Smooth muscle cell (in vitro differentiated cells): ENCODE measurements around the gene IRGC. TPM values are rescaled to one million over a fixed set of nuclear protein-coding genes. Genes with fewer than 3 reads are reported as not detected.
A peak's percentile ranks its signal among the peaks of the same experiment; 100 is the strongest.

ENCODE experiments used
- DNase-seq: peaks from one replicate; lab custom pipeline; 2025; ENCODE audit not compliant: unreplicated experiment; lab: John Stamatoyannopoulos, UW
- H2AFZ ChIP-seq: fragments of 200-600 bp; sonication (generic); 2 replicates; pipeline ENCODE4 v1.6.0; 2016; ENCODE audit warnings: antibody characterized with exemption, low read depth, mild to moderate bottlenecking
- H3F3A ChIP-seq: fragments of 200-600 bp; sonication (generic); 2 replicates; pipeline ENCODE4 v1.6.0; 2017; ENCODE audit warnings: antibody characterized with exemption, low read depth
- H3K27ac ChIP-seq: fragments of 200-600 bp; sonication (generic); 2 replicates; pipeline ENCODE4 v1.5.1; 2016; ENCODE audit warnings: low read depth, mild to moderate bottlenecking
- H3K27me3 ChIP-seq: fragments of 200-600 bp; sonication (generic); 2 replicates; pipeline ENCODE4 v1.6.1; 2016; ENCODE audit warnings: low read depth, mild to moderate bottlenecking
- H3K36me3 ChIP-seq: fragments of 200-600 bp; sonication (generic); 2 replicates; pipeline ENCODE4 v1.5.1; 2016; ENCODE audit warnings: low read depth
- H3K4me1 ChIP-seq: fragments of 200-600 bp; sonication (generic); 2 replicates; pipeline ENCODE4 v1.5.1; 2016; ENCODE audit warnings: low read depth
- H3K4me2 ChIP-seq: fragments of 200-600 bp; sonication (generic); 2 replicates; pipeline ENCODE4 v1.6.0; 2016; ENCODE audit warnings: mild to moderate bottlenecking
- H3K4me3 ChIP-seq: fragments of 200-600 bp; sonication (generic); 2 replicates; pipeline ENCODE4 v1.5.1; 2016; ENCODE audit warnings: mild to moderate bottlenecking
- H3K79me2 ChIP-seq: fragments of 200-600 bp; sonication (generic); 2 replicates; pipeline ENCODE4 v1.6.0; 2016; ENCODE audit warnings: low read depth, mild to moderate bottlenecking
- H3K9ac ChIP-seq: fragments of 200-600 bp; sonication (generic); 2 replicates; pipeline ENCODE4 v1.6.0; 2016; ENCODE audit warnings: low read depth
- H3K9me3 ChIP-seq: fragments of 200-600 bp; sonication (generic); replicated peaks from 2 replicates; pipeline ENCODE4 v1.5.1; 2016; ENCODE audit warnings: low read depth
- H4K20me1 ChIP-seq: fragments of 200-600 bp; sonication (generic); 2 replicates; pipeline ENCODE4 v1.6.0; 2016; ENCODE audit warnings: low read depth
- WGBS: methylation state at CpG from one replicate; pipeline ENCODE4 v1.1.7; 2016; ENCODE audit warnings: low lambda C conversion rate; 5-methylcytosine and 5-hydroxymethylcytosine counted together
- polyA plus RNA-seq: library from polyadenylated mRNA; unstranded; fragments of >200 nt; fragmentation: Nextera tagmentation; extraction: Ambion mirVana; gene quantifications from 2 replicates; pipeline ENCODE4 v1.2.1, GENCODE V29; 2016
- total RNA-seq: library from RNA; depleted of rRNA; stranded (reverse); fragments of >200 nt; gene quantifications from 2 replicates; pipeline ENCODE4 v1.2.3, GENCODE V29; 2014
- TF ChIP-seq, protein P1 (sequence below): fragments of 200-600 bp; sonication (generic); IDR thresholded peaks from 2 replicates; pipeline ENCODE4 v1.5.1; 2017; ENCODE audit warnings: borderline replicate concordance, mild to moderate bottlenecking, antibody characterized with exemption; ENCODE audit not compliant: insufficient read depth, poor library complexity, severe bottlenecking

Gene IRGC
- total and polyA plus RNA-seq, 2 experiments from 2014 or later = not detected

DNA sequence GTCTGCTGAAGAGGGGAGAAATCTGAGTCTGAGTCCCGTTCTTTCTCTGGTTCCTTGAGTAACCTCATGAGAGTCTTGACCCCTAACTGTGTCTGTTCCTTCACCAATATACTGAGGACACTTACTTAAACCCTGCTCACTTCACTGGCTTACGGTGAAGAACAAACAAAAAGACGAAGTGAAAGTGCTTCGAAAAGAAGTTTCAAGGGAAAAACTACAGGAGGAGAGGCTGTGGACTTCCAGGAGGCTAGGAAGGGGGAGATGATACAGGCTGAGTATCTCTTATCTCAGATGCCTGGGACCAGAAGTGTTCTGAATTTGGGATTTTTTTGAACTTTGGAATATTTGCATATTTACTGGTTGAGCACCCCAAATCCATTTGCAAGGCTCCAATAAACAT is 32.8 kb downstream of the IRGC start:
- H3K36me3 ChIP-seq = peaks cover 6% of the 10 kb centered on the region
- WGBS = 97% methylated on average over 4 of the region's 4 CpGs
- DNase-seq = no peak

DNA sequence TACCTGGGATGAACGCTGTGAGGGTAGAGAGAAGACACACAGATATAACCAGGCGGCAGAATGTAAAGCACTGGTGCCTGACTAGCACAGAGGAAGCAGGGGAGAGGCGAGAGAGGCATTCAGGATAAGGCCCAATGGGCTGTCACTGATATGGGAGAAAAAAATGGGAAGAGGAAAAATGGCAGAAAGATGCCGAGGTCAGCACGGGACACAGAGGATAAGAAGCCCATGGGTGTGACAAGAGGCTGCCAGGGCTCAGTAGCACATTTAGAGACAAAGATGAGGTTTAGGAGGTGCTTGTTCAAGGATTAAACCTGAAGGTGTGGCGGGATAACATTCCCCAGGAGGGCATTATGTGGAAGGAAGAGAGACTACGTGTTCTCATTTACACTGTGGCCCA is 33.3 kb downstream of the IRGC start:
- Histone ChIP-seq H3K4me3 (no peak overlapping the region), H3K27me3 (no peaks in the 10 kb centered on the region), H4K20me1 (peaks cover 19% of the 10 kb centered on the region), H3K27ac (no peak overlapping the region), H3K36me3 (peaks cover 6% of the 10 kb centered on the region), H2AFZ (no peak overlapping the region), H3K4me1 (peaks cover 10% of the 10 kb centered on the region), H3K9ac (no peak overlapping the region), H3K79me2 (peaks cover 29% of the 10 kb centered on the region), H3K4me2 (no peak overlapping the region), H3F3A (peaks cover 16% of the 10 kb centered on the region), H3K9me3 (no peaks in the 10 kb centered on the region)
- no peak for DNase-seq
- TF ChIP-seq, protein P1, sequence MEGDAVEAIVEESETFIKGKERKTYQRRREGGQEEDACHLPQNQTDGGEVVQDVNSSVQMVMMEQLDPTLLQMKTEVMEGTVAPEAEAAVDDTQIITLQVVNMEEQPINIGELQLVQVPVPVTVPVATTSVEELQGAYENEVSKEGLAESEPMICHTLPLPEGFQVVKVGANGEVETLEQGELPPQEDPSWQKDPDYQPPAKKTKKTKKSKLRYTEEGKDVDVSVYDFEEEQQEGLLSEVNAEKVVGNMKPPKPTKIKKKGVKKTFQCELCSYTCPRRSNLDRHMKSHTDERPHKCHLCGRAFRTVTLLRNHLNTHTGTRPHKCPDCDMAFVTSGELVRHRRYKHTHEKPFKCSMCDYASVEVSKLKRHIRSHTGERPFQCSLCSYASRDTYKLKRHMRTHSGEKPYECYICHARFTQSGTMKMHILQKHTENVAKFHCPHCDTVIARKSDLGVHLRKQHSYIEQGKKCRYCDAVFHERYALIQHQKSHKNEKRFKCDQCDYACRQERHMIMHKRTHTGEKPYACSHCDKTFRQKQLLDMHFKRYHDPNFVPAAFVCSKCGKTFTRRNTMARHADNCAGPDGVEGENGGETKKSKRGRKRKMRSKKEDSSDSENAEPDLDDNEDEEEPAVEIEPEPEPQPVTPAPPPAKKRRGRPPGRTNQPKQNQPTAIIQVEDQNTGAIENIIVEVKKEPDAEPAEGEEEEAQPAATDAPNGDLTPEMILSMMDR = no peak
- 91% methylated on average over 7 of the region's 7 CpGs for WGBS

More for the DNA sequence above, 32.8 kb downstream of the IRGC start:
- no peak overlapping the region for H3K4me3 ChIP-seq
- H3K4me2 ChIP-seq = no peak overlapping the region
- no peak overlapping the region for H3K9ac ChIP-seq
- peaks cover 11% of the 10 kb centered on the region for H3F3A ChIP-seq
- H3K4me1 ChIP-seq = peaks cover 7% of the 10 kb centered on the region
- no peaks in the 10 kb centered on the region for H3K27me3 ChIP-seq
- no peak overlapping the region for H3K27ac ChIP-seq
- peaks cover 19% of the 10 kb centered on the region for H4K20me1 ChIP-seq
- peaks cover 29% of the 10 kb centered on the region for H3K79me2 ChIP-seq
- no peaks in the 10 kb centered on the region for H3K9me3 ChIP-seq
- no peak overlapping the region for H2AFZ ChIP-seq
- TF ChIP-seq, protein P1 = no peak

DNA sequence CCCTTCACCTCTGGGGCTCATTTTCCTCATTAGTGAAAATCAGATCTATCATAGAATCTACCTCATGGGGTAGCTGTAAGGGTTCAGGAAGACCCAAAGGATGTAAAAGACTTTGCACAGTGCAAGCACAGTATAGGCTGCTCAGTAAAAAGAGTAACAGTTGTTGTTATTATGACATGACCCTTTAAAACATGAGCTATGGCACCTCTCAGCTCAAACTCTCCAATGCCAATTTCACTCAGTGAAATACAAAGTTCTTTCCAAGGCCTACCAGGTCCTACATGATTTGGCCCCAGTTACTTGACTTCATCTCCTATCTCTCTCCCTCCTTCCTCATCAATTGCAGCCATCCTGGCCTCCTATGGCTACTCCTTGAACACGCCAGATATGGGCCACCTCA is 34.0 kb downstream of the IRGC start:
- peaks cover 6% of the 10 kb centered on the region for H3K36me3 ChIP-seq
- H3K79me2 ChIP-seq = peaks cover 29% of the 10 kb centered on the region
- H3K27me3 ChIP-seq = no peaks in the 10 kb centered on the region
- TF ChIP-seq, protein P1 = no peak
- H3F3A ChIP-seq = peaks cover 17% of the 10 kb centered on the region
- H2AFZ ChIP-seq = no peak overlapping the region
- no peak overlapping the region for H3K4me3 ChIP-seq
- no peak overlapping the region for H3K4me2 ChIP-seq
- no peaks in the 10 kb centered on the region for H3K9me3 ChIP-seq
- peaks cover 10% of the 10 kb centered on the region for H3K4me1 ChIP-seq
- DNase-seq = no peak
- H3K27ac ChIP-seq = no peak overlapping the region
- H4K20me1 ChIP-seq = peaks cover 19% of the 10 kb centered on the region
- H3K9ac ChIP-seq = no peak overlapping the region
- WGBS = 97% methylated on average over 1 of the region's 1 CpG

DNA sequence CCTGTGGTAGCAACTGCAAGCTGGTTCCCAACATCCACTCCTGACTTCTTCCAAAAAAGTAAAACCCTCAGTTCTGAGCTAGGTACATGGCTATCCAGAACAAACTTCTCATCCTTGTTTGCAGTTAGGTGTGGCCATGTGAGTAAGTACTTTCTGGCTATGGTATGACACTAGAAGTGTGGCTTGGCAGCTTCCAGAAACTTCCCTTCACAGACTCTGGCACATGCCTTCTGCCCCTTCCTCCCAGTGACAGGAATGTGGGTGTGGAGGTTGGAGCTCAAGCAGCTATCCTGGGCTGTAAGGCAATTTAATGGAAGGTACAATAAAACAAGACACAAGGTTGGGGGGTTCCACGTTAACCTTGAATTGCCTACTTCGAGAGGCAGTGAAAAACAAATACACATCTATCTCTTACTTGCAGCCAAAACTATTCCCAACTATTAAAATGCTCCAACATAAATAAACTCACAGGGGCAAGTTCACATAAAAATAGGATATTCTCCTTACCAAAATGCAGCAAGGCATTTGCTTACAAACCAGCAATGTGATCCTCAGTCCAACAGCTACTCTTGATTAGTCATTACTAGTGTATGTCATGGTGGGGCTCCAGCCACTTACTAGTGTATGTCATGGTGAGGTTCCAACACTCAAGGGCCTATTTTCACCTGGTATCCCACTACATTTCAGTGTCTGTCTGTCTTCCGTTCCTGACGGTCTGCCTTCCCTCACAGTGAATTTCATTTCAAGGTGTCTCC is 35.8 kb downstream of the IRGC start:
- 94% methylated on average over 4 of the region's 4 CpGs for WGBS
- H4K20me1 ChIP-seq = peaks cover 19% of the 10 kb centered on the region
- H3K79me2 ChIP-seq = peaks cover 29% of the 10 kb centered on the region
- DNase-seq = no peak
- no peak overlapping the region for H2AFZ ChIP-seq
- H3K27ac ChIP-seq = peak overlapping the region; percentile 100
- H3K9ac ChIP-seq = peak overlapping the region; percentile 51
- H3F3A ChIP-seq = peaks cover 25% of the 10 kb centered on the region
- no peaks in the 10 kb centered on the region for H3K9me3 ChIP-seq
- no peak overlapping the region for H3K4me3 ChIP-seq
- peaks cover 10% of the 10 kb centered on the region for H3K4me1 ChIP-seq
- H3K4me2 ChIP-seq = peak overlapping the region; percentile 69
- TF ChIP-seq, protein P1 = no peak
- H3K27me3 ChIP-seq = no peaks in the 10 kb centered on the region
- H3K36me3 ChIP-seq = peaks cover 6% of the 10 kb centered on the region
